Measurements from ENCODE around the gene BCR. TPM values are rescaled to one million over a fixed set of nuclear protein-coding genes. Genes with fewer than 3 reads are reported as not detected.

The BCR gene
- total RNA-seq, 4 donors from 2014 or later, result 70.5 to 102 (median 84.1) TPM

GRCh38 chr22:23250785-23251363 lies 70.6 kb downstream of the BCR start:
- TF ChIP-seq POLR2A (IDR thresholded peaks at IDR 0.05) (no peak), CTCF (IDR thresholded peaks at IDR 0.05) (no peak)
- 94% methylated on average over 14 of the region's 14 CpGs for WGBS, 2 donors
- no peak for DNase-seq (ENCODE audit: low spot score in 2 of 2)
- no peak overlapping the region for H3K4me3 ChIP-seq (ENCODE audit: low read depth, poor library complexity, severe bottlenecking)
- intact Hi-C loops (cut with DNase I; ENCODE audit: low total_unique reads), result no loop called here

DNA sequence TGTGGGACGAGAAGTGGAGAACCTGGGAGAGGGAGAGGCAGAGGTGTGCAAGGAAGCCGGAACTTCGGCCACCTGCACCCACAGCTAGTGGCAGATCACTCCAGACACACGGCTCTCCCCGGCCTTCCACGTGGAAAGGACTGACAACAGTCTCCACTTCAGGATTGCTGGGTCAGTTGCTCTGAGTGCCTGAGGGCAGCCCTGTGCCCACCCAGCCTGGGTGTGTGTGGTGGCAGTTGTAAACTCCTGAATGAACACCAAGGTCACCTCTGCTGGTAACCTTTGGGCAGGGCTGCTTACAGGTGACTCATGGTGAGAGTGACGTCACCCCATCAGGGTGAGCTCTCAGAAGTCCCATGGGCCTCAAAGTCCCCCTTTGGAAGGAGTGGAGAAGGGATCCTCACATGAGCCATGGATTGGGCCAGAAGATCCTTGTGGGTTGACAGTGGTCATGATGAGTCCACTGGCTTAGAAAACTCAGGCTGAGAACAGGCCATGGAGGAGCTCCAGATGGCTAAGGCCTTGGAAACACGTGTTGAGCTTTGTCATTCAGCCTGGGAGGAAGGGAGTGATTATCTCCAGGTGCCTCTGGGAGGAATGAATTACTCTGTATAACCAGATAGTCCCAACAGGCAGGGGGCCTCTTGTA lies 71.3 kb downstream of the BCR start:
- 74 to 82% methylated on average over 8 of the region's 8 CpGs for WGBS, 2 donors
- no peak for DNase-seq (ENCODE audit: low spot score in 2 of 2)
- H3K4me3 ChIP-seq (ENCODE audit: low read depth, poor library complexity, severe bottlenecking), result no peak overlapping the region
- TF ChIP-seq POLR2A (IDR thresholded peaks at IDR 0.05), result no peak
- TF ChIP-seq CTCF (IDR thresholded peaks at IDR 0.05), result no peak
- intact Hi-C loops (cut with DNase I; ENCODE audit: low total_unique reads), result no loop called here

GRCh38 chr22:23253475-23254055 lies 73.3 kb downstream of the BCR start:
- 93 to 95% methylated on average over 15 to 19 of the region's 19 CpGs for WGBS, 2 donors
- intact Hi-C loops (cut with DNase I; ENCODE audit: low total_unique reads), result no loop called here
- no peak for TF ChIP-seq POLR2A (IDR thresholded peaks at IDR 0.05)
- TF ChIP-seq CTCF (IDR thresholded peaks at IDR 0.05), result no peak
- H3K4me3 ChIP-seq (ENCODE audit: low read depth, poor library complexity, severe bottlenecking), result no peak overlapping the region
- DNase-seq (ENCODE audit: low spot score in 2 of 2), result no peak

GRCh38 chr22:23255506-23256170 lies 75.3 kb downstream of the BCR start:
- intact Hi-C loops (cut with DNase I; ENCODE audit: low total_unique reads), result no loop called here
- WGBS, 2 donors, result 59 to 72% methylated on average over 8 of the region's 8 CpGs
- TF ChIP-seq CTCF (IDR thresholded peaks at IDR 0.05) (no peak), POLR2A (IDR thresholded peaks at IDR 0.05) (no peak)
- DNase-seq (ENCODE audit: low spot score in 2 of 2), result no peak
- no peak overlapping the region for H3K4me3 ChIP-seq (ENCODE audit: low read depth, poor library complexity, severe bottlenecking)

DNA sequence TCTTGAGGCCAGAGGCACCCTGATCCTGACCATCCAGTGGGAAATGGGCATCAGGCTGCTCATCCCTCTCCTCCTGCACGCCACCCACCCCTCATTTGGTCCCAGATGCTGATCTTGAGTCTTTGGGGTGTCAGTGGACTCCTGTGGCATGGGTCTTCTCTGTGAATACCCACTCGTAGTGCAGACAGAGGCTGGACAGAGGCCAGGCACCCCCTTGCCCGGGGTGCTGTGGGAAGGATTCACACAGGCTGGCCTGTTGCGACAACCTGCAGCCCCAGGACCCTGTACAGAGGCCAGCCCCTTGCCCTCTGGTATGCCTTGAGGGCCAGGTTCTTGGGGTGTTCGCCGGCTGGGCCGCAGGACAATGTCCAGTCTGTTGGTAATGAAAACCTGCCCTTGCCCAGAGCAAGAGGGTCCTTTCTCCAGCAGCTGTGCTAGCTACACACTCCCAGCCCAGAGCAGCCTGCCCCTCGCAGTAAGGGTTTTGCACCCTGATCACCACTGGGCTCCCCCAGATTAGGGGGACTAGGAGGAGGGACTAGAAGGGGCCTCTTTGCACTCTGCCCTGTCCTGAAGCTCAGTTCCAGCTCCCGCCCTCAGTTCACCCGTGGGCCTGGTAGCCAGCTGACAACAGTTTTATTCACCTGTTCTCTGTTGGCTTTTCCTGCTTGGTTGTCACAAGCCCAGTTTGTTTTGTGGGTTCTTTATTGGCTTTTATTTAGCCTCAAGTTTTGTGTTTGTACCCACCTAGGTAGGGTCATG lies 76.0 kb downstream of the BCR start:
- 80 to 88% methylated on average over 9 to 10 of the region's 10 CpGs for WGBS, 2 donors
- TF ChIP-seq POLR2A (IDR thresholded peaks at IDR 0.05) (no peak), CTCF (IDR thresholded peaks at IDR 0.05) (no peak)
- no peak overlapping the region for H3K4me3 ChIP-seq (ENCODE audit: low read depth, poor library complexity, severe bottlenecking)
- intact Hi-C loops (cut with DNase I; ENCODE audit: low total_unique reads), result no loop called here
- no peak for DNase-seq (ENCODE audit: low spot score in 2 of 2)
